Lung (tissue), 12 donors: ENCODE results near the gene SMAD6. TPM values are rescaled to one million over a fixed set of nuclear protein-coding genes. Genes with fewer than 3 reads are reported as not detected.

Experiments
- ATAC-seq: fragments of 200-7000 bp; cut with Tn5 transposase; one replicate; pipeline ENCODE4 v1.9.1; 2020; ENCODE audit warnings: moderate number of reproducible peaks; ENCODE audit not compliant: insufficient read depth, low FRiP score
- DNase-seq, 3 donors: peaks; one replicate each; pipeline ENCODE4 v3.0.0-alpha.2; 2013 to 2017
- H3K27ac ChIP-seq, 2 donors: one replicate each; pipeline ENCODE4 v1.5.1; 2013; ENCODE audit warnings: mild to moderate bottlenecking in 2 of 2, moderate library complexity in 2 of 2, control low read depth in 1 of 2, inconsistent platforms in 1 of 2, low read depth in 1 of 2, low read length in 1 of 2
- H3K27me3 ChIP-seq, 3 donors: one replicate each; pipeline ENCODE4 v1.5.1; 2013; ENCODE audit warnings: low read length in 2 of 3; ENCODE audit not compliant: control insufficient read depth in 3 of 3, insufficient read depth in 3 of 3
- H3K36me3 ChIP-seq, 4 donors: one replicate each; pipeline ENCODE4 v1.5.1; 2013; ENCODE audit warnings: low read length in 4 of 4, mild to moderate bottlenecking in 1 of 4, moderate library complexity in 1 of 4; ENCODE audit not compliant: control insufficient read depth in 4 of 4, insufficient read depth in 4 of 4
- H3K4me1 ChIP-seq, 5 donors: one replicate each; pipeline ENCODE4 v1.5.1; 2013; ENCODE audit warnings: low read length in 5 of 5, mild to moderate bottlenecking in 2 of 5, moderate library complexity in 1 of 5; ENCODE audit not compliant: control insufficient read depth in 5 of 5, insufficient read depth in 5 of 5
- H3K4me3 ChIP-seq: one replicate; pipeline ENCODE4 v1.5.1; 2013; ENCODE audit warnings: mild to moderate bottlenecking, control low read depth, moderate library complexity
- H3K9ac ChIP-seq, 2 donors: one replicate each; pipeline ENCODE4 v1.5.1; 2013; ENCODE audit warnings: low read length in 2 of 2, control low read depth in 1 of 2; ENCODE audit not compliant: insufficient read depth in 1 of 2
- H3K9me3 ChIP-seq, 4 donors: one replicate each; pipeline ENCODE4 v1.5.1; 2013; ENCODE audit warnings: low read length in 3 of 4, mild to moderate bottlenecking in 1 of 4, moderate library complexity in 1 of 4; ENCODE audit not compliant: control insufficient read depth in 4 of 4, insufficient read depth in 3 of 4
- CTCF ChIP-seq: IDR thresholded peaks from 2 replicates; pipeline ENCODE4 v1.5.1; 2012; ENCODE audit warnings: mild to moderate bottlenecking; ENCODE audit errors: control extremely low read depth, extremely low read depth
- WGBS, 2 donors: extraction: QIAGEN DNeasy Blood & Tissue Kit; methylation state at CpG; one replicate each; pipeline ENCODE4 v1.1.7; 2013; 5-methylcytosine and 5-hydroxymethylcytosine counted together
- polyA plus RNA-seq, 2 donors: library from polyadenylated mRNA; stranded (reverse); fragments of 200-250 nt; gene quantifications; one replicate each; pipeline ENCODE4 v1.2.1, GENCODE V29; 2013
- total RNA-seq, 2 donors: library from RNA; depleted of rRNA in 1 of 2; stranded (reverse); fragments of >200 nt in 1 of 2; gene quantifications; one replicate each; pipeline ENCODE4 v1.2.1, GENCODE V29; 2014 to 2021
- donor health status: control.
- donor health status: control.
- donor health status: Bipolar disorder and iron deficiency.
- donor health status: healthy.
- donor health status: DM: yes; HTN: yes; CAD: no.

SMAD6 gene
- total and polyA plus RNA-seq, 4 donors, result 24.2 to 67.9 (median 59.1) TPM

- WGBS, 2 donors, result 28 to 29% methylated on average over 2 of the region's 2 CpGs
- TF ChIP-seq CTCF, result no peak
- no peaks in the 10 kb centered on the region for H3K36me3 ChIP-seq
Observed at GRCh38 chr15:66819084-66819483, 117.0 kb downstream of the SMAD6 start.

GRCh38 chr15:66820481-66821176 lies 118.6 kb downstream of the SMAD6 start:
- TF ChIP-seq CTCF, result no peak
- H3K36me3 ChIP-seq, result no peaks in the 10 kb centered on the region
- WGBS, 2 donors, result 88 to 91% methylated on average over 5 of the region's 5 CpGs
- H3K9me3 ChIP-seq, result no peaks in the 10 kb centered on the region
- no peak overlapping the region for H3K9ac ChIP-seq
- H3K4me1 ChIP-seq, result no peaks in the 10 kb centered on the region
- no peak for ATAC-seq
- H3K27ac ChIP-seq, result no peak overlapping the region
- H3K27me3 ChIP-seq, result no peaks in the 10 kb centered on the region
- H3K4me3 ChIP-seq, result no peak overlapping the region
- DNase-seq, result no peak

More at GRCh38 chr15:66819084-66819483, 117.0 kb downstream of the SMAD6 start:
- H3K4me1 ChIP-seq, result no peaks in the 10 kb centered on the region
- no peak for DNase-seq
- no peaks in the 10 kb centered on the region for H3K27me3 ChIP-seq
- H3K9me3 ChIP-seq, result no peaks in the 10 kb centered on the region
- ATAC-seq, result peak; percentile 24
- no peak overlapping the region for H3K4me3 ChIP-seq
- H3K9ac ChIP-seq, result no peak overlapping the region
- no peak overlapping the region for H3K27ac ChIP-seq

- Histone ChIP-seq H3K36me3 (no peaks in the 10 kb centered on the region), H3K27me3 (no peaks in the 10 kb centered on the region), H3K9ac (no peak overlapping the region), H3K4me1 (no peaks in the 10 kb centered on the region), H3K9me3 (no peaks in the 10 kb centered on the region), H3K27ac (no peak overlapping the region), H3K4me3 (no peak overlapping the region)
- DNase-seq (no peak), ATAC-seq (no peak)
- no peak for TF ChIP-seq CTCF
- WGBS, 2 donors, result 88 to 92% methylated on average over 4 of the region's 4 CpGs
Observed at GRCh38 chr15:66821307-66821706, 119.3 kb downstream of the SMAD6 start.

GRCh38 chr15:66822114-66822513 lies 120.1 kb downstream of the SMAD6 start:
- Histone ChIP-seq H3K4me1 (no peaks in the 10 kb centered on the region), H3K9me3 (no peaks in the 10 kb centered on the region), H3K9ac (no peak overlapping the region), H3K27me3 (no peaks in the 10 kb centered on the region), H3K27ac (no peak overlapping the region), H3K4me3 (no peak overlapping the region), H3K36me3 (no peaks in the 10 kb centered on the region)
- no peak for DNase-seq
- no peak for ATAC-seq
- 91 to 92% methylated on average over 8 of the region's 8 CpGs for WGBS, 2 donors
- no peak for TF ChIP-seq CTCF
